ENCODE results near the gene KLHL35. TPM values are rescaled to one million over a fixed set of nuclear protein-coding genes. Genes with fewer than 3 reads are reported as not detected.
"Not testable (repeated sequence)": the region's sequence is repeated elsewhere in the genome, so short reads cannot be mapped to it uniquely, and the experiment has no call there.

The KLHL35 gene
- total RNA-seq, 1 experiment from 2014 or later = 1.8 TPM

GRCh38 chr11:75394085-75394840 is 38.7 kb downstream of the KLHL35 start:
- no peak for DNase-seq (ENCODE audit: low read depth)

GRCh38 chr11:75389925-75390324 is 43.1 kb downstream of the KLHL35 start:
- DNase-seq (ENCODE audit: low read depth) = no peak

- peak; percentile 58 for DNase-seq (ENCODE audit: low read depth)
These were observed 43.8 kb downstream of the KLHL35 start for GRCh38 chr11:75389276-75389605.

DNA sequence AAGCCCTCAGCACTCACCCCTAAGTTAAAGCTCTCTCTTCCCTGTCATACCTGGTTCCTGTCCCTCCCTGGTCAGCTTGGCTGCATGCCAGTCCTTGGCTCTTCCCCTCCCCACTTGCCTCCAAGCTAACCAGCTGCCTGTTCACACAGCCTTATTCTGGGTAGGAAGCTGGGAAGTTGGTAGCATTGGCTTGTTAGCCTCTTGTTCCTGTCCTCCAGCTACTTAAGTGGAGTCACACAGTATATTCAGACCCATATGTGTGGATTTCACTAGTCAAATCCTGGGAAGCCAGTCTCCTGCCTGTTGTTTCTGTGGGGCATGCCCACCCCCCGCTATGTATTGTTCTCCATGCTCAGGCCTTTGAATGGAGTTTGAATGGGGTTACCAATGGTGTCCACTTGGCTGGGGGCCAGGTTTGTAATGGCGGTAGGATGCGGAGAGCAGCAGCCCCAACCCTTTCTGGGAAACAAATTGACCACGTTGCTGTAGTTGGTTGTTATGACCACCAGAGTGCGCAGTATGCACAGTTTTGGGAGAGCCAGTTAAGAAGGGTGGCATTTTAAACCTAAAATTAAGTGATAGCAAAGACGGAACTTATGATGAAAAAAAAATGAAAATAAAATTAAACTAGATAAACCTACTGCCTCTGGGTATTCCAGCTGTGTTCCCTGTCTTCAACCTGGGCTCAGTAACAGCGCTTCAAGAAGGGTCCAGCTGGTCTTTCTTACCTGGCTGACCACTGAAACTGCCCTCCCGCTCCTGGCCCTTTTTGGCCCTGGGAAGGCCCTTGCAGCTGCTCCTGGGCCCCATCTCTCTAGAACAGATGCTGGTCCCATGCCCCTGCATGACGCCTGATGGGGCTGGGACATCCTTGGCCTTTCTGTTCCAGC is 44.4 kb downstream of the KLHL35 start:
- DNase-seq (ENCODE audit: low read depth) = peak; percentile 75

DNA sequence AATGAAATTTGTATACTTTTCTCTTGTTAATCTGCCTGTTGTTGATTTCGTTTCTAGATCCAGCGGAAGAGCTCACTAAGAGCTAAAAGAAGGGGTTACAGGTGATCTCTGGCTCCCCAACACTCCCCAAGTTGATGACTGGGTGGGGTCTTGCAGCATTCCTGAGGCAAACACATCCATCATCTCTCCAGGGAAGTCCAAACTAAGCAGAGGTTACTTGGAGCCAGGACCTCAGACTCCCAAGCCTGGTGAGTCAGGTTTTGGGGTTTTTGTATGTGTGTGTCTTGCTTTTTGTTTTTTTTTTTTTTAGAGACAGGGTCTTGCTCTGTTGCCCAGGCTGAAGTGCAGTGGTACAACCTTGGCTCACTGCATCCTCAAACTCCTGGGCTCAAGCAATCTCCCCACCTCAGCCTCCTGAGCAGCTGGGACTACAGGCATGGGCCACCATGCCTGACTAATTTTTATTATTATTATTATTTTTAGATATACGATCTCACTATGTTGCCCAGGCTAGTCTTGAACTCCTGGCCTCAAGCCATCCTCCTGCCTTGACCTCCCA is 45.2 kb downstream of the KLHL35 start:
- no peak for DNase-seq (ENCODE audit: low read depth)

- DNase-seq (ENCODE audit: low read depth) = no peak
These were observed 45.9 kb downstream of the KLHL35 start for GRCh38 chr11:75386942-75387630.

DNA sequence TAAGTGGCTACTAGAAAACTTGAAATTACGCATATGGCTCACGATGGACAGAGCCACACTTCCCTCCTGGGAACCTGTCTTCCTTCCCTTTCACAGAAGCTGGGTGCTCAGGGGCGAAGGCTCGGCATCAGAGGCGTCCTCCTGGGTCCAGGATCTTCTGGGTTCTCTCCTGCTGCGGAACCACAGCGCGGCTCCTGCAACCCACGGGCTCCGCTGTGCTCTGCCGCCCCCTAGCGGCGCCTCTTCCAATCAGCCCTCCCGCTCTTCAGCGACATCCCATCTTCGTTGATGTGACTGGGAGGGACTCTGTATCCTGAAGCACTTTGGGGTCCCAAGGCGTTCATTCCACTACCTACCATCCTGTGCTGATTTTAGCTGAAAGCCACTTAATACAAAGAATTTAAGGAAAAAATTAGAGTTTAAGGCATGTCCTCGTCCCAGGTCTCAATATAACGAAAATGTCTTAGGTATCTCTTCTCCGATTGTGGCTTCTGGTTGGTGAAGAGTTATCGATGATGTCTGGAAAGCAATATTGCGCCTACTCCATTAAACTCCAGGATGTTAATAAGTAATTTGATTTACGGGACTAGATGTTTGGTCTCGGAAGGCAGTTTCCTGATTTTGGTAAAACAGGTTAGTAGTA is 48.4 kb downstream of the KLHL35 start:
- DNase-seq (ENCODE audit: low read depth) = peak; percentile 62

- no peak for DNase-seq (ENCODE audit: low read depth)
These were observed 49.8 kb downstream of the KLHL35 start for GRCh38 chr11:75383246-75383645.

DNA sequence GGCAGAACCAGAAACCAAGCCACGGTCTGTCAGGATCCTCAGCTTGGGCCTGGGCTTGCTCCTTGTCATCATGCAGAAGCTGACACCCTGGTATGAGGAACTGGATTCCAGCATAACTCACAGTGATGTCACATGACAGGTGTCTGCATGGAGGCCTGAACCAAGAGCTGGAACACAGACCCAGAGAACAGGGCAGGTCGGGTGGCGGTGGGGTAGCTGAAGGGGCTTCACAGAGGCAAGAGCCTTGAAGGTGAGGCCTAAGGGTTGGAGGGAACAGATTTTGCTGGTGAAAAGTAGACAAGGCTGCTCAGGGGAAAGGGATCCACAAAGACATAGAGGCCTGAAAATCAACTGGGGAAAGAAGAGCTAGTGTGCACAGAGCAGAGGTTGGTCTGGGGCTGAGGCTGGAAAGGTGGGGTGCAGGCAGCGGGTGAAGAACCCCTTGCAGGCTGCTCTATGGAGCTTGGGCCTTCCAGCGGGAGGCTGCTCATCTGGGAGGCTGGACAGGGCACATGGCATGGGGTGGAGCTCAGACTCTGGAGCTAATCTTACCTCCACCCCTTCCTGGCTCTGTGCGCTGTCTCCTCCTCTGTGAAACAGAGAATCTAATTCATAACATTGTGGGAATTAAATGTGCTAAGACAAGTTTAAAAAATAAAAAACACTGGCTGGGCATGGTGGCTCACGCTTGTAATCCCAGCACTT is 52.1 kb downstream of the KLHL35 start:
- no peak for DNase-seq (ENCODE audit: low read depth)

DNA sequence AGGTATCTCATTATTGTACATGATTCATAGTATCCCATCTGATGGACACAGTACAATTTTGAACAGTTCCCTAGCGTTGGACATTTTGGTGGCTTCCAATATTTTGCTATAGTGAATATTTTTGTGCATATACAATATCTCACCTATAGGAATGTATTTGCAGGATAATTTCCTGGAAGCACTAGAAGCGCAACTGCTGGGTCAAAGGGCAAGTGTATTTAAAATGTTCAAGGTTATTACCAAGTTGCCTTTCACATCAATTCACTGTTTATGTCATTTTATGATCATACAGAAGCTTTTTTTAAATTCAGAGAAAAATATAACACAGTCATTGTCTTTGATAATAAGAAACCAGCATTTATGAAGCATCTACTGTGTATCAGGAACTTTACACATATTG is 52.8 kb downstream of the KLHL35 start:
- DNase-seq (ENCODE audit: low read depth) = no peak

GRCh38 chr11:75378776-75379175 is 54.2 kb downstream of the KLHL35 start:
- DNase-seq (ENCODE audit: low read depth) = not testable (repeated sequence)

GRCh38 chr11:75376175-75376574 is 56.8 kb downstream of the KLHL35 start:
- DNase-seq (ENCODE audit: low read depth) = no peak

- no peak for DNase-seq (ENCODE audit: low read depth)
These were observed 57.4 kb downstream of the KLHL35 start for GRCh38 chr11:75375626-75376025.

DNA sequence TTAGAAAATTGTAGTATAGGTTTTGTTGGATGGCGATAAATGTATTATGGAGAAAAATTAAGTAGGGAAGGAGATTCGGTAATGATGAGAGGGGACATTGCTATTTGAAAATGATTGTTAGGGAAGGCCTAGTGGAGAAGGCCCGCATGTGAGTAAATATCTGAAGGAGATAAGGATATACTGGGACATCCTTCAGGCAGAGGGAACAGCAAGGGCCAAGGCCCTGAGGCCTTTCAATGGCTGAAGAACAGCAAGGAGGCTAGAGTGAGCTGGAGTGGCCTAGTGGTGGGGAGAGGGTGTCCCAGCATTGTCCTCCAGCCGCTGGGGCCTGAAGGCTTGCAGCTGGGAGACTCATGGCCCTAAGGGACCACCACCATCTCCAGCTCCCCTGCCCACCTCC is 58.4 kb downstream of the KLHL35 start:
- no peak for DNase-seq (ENCODE audit: low read depth)

DNA sequence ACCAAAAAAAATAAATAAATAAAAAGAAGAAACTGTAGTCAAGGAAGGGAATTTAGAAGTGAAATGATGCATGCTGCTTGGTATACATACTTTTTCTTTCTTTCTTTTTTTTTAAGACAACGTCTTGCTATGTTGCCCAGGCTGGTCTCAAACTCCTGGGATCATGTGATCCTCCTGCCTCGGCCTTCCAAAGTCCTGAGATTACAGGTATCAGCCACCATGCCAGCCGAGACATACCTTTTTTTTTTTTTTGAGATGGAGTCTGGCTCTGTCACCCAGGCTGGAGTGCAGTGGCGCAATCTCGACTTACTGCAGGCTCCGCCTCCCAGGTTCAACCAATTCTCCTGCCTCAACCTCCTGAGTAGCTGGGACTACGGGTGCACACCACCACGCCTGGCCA is 59.8 kb downstream of the KLHL35 start:
- no peak for DNase-seq (ENCODE audit: low read depth)

Other genes starting within 250 kb of the KLHL35 start
- gene TPBGL, start 192.4 kb downstream of the KLHL35 start, total RNA-seq (2014; rRNA removed; shearing (Covaris generic)) = not detected in 2 replicates
- 15.3 and 17.7 TPM in 2 replicates for gene ARRB1, start 81.5 kb downstream of the KLHL35 start, total RNA-seq (2014; rRNA removed; shearing (Covaris generic))
- gene RPS3, start 33.7 kb downstream of the KLHL35 start, total RNA-seq (2014; rRNA removed; shearing (Covaris generic)) = 1,629 and 2,029 TPM in 2 replicates
- 0.84 and 1.5 TPM in 2 replicates for gene GDPD5, start 92.7 kb upstream of the KLHL35 start, total RNA-seq (2014; rRNA removed; shearing (Covaris generic))
- gene SERPINH1, start 129.1 kb upstream of the KLHL35 start, total RNA-seq (2014; rRNA removed; shearing (Covaris generic)) = 701 and 1,063 TPM in 2 replicates
- gene MAP6, start 235.8 kb upstream of the KLHL35 start, total RNA-seq (2014; rRNA removed; shearing (Covaris generic)) = not detected in 2 replicates